ENCODE measurements around the gene IER5L.
A peak's percentile ranks its signal among the peaks of the same experiment; 100 is the strongest.

IER5L gene

DNA sequence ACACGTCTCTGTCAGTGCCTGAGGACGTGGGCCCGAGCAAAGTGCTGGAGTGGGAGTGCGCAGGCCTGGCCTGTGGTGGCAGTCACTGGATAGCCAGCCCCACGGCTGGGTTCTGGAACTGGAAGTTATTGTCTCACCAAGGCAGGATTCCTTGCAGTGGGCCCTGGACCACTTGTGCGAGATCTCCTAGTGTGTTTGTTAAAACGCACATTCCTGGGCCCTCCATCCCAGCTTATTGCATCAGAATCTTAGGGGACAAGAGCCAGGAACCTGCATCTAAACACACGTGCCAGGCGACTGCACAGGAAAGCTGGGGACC lies 40.0 kb downstream of the IER5L start:
- ChIA-PET POLR2A (interaction anchor here (1.0 kb wide), 1 partner anchor 470 kb away, joined by 4 read pairs; no protein-coding TSS in a partner anchor), CTCF (interaction anchor here (0.6 to 5.4 kb wide), 14 partner anchors 8 to 491 kb away, joined by 3 to 57 read pairs (median 5); partner anchors contain the start of genes C9orf50 and NTMT1)
- no peak for DNase-seq
- no peaks in the 10 kb centered on the region for H3K9me3 ChIP-seq (ENCODE audit: control extremely low read depth in 1 of 5, control insufficient read depth in 4 of 5, insufficient read depth in 2 of 5, low read depth in 1 of 5, low read length in 4 of 5)
- H3K4me3 ChIP-seq (ENCODE audit: control insufficient read depth in 1 of 7, extremely low read depth in 1 of 7, insufficient read depth in 4 of 7, low read depth in 2 of 7, low read length in 6 of 7) = no peak overlapping the region
- H3K4me1 ChIP-seq (ENCODE audit: control extremely low read depth in 1 of 4, control insufficient read depth in 4 of 4, insufficient read depth in 4 of 4, low read length in 3 of 4) = peaks cover 4 to 41% (median 40%) of the 10 kb centered on the region in 4 experiments
- H3K27me3 ChIP-seq (replicated peaks in 2 of 5; ENCODE audit: control insufficient read depth in 4 of 5, insufficient read depth in 5 of 5, low read length in 4 of 5) = no peaks in the 10 kb centered on the region
- peaks cover 3 to 56% (median 41%) of the 10 kb centered on the region in 4 experiments for H3K36me3 ChIP-seq (ENCODE audit: control insufficient read depth in 4 of 4, insufficient read depth in 4 of 4, low read length in 3 of 4)
- 96% methylated on average over 8 of the region's 9 CpGs for WGBS (ENCODE audit: insufficient coverage)
- no peak overlapping the region for H3K27ac ChIP-seq (ENCODE audit: insufficient read depth in 1 of 2, low read depth in 1 of 2, low read length in 2 of 2, poor library complexity in 1 of 2, severe bottlenecking in 2 of 2)

DNA sequence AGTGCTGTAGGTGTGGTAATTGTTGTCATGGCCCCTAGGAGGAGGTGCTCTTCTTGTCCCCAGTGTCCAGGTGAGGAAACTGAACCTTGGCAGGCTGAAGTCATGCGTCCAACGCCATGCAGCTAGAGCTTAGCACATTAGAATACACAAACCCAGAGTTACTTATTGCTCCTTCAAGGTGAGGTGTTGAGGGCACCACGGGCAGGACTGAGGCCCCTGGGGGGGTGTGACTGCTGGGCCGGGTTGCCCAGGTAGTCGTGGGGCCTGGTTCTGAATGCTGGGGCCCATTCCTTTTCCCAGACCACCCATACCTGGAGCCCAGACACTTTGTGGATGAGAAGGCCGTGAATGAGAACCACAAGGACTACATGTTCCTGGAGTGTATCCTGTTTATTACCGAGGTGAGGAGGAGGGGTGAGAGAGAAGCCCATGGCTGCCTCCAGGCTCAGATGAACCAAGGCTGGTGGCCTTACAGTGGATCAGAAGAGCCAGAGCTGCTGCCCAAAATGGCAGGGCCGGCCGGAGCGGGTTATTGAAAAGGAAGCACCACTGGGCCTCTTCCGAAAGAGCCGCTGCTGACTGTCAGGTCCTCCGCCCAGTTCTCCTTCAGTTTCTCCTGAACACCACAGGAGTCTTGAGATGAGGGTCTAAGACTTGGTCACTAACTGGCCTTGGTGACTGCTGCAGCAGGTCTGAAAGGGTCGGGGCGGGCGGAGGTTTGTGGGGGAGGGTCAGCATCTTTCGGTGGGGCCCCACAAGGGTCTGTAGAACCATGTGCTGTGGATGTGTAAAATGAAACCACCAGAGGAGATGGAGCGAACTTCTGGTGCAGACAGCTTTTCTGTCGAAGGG lies 40.5 kb downstream of the IER5L start:
- 91% methylated on average over 10 of the region's 19 CpGs for WGBS (ENCODE audit: insufficient coverage)
- Histone ChIP-seq H3K36me3 (ENCODE audit: control insufficient read depth in 4 of 4, insufficient read depth in 4 of 4, low read length in 3 of 4) (peaks cover 3 to 57% (median 39%) of the 10 kb centered on the region in 4 experiments), H3K9me3 (ENCODE audit: control extremely low read depth in 1 of 5, control insufficient read depth in 4 of 5, insufficient read depth in 2 of 5, low read depth in 1 of 5, low read length in 4 of 5) (no peaks in the 10 kb centered on the region), H3K27me3 (replicated peaks in 2 of 5; ENCODE audit: control insufficient read depth in 4 of 5, insufficient read depth in 5 of 5, low read length in 4 of 5) (no peaks in the 10 kb centered on the region), H3K4me1 (ENCODE audit: control extremely low read depth in 1 of 4, control insufficient read depth in 4 of 4, insufficient read depth in 4 of 4, low read length in 3 of 4) (peaks cover 4 to 36% (median 35%) of the 10 kb centered on the region in 4 experiments), H3K4me3 (ENCODE audit: control insufficient read depth in 1 of 7, extremely low read depth in 1 of 7, insufficient read depth in 4 of 7, low read depth in 2 of 7, low read length in 6 of 7) (no peak overlapping the region), H3K27ac (ENCODE audit: insufficient read depth in 1 of 2, low read depth in 1 of 2, low read length in 2 of 2, poor library complexity in 1 of 2, severe bottlenecking in 2 of 2) (no peak overlapping the region)
- ChIA-PET POLR2A (interaction anchor here (0.7 kb wide), 1 partner anchor 138 kb away, joined by 4 read pairs; no protein-coding TSS in a partner anchor), CTCF (interaction anchor here (0.6 to 5.4 kb wide), 15 partner anchors 7 to 853 kb away, joined by 3 to 57 read pairs (median 4); partner anchors contain the start of genes C9orf50 and NTMT1)
- DNase-seq = no peak

DNA sequence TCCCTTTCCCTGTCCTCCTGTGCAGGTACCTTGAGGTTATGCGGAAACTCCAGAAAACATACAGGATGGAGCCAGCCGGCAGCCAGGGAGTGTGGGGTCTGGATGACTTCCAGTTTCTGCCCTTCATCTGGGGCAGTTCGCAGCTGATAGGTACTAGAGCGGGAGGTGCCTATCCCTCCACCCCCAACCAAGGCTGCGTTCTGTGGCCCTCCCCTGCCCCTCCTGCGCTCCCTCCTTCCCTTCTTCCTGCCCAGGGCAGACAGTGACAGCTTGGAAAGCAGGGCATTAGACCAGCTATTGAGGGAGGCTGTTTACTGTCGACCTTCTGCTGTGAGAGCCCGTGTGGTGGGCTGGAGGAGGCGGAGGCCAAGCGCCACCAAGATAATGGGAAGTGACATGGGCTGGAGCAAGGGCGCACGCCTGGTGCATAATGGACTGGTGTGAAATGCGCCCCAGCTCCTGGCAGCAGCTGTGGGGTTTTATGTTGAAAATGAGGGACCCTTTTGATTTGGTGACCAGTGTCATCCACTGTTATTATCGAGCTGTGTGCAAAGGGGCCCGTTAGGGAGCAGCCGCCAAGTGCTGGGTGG lies 41.5 kb downstream of the IER5L start:
- H3K4me3 ChIP-seq (ENCODE audit: control insufficient read depth in 1 of 7, extremely low read depth in 1 of 7, insufficient read depth in 4 of 7, low read depth in 2 of 7, low read length in 6 of 7) = no peak overlapping the region
- H3K9me3 ChIP-seq (ENCODE audit: control extremely low read depth in 1 of 5, control insufficient read depth in 4 of 5, insufficient read depth in 2 of 5, low read depth in 1 of 5, low read length in 4 of 5) = no peaks in the 10 kb centered on the region
- peaks cover 0 to 28% (median 26%) of the 10 kb centered on the region in 4 experiments for H3K4me1 ChIP-seq (ENCODE audit: control extremely low read depth in 1 of 4, control insufficient read depth in 4 of 4, insufficient read depth in 4 of 4, low read length in 3 of 4)
- 86% methylated on average over 13 of the region's 16 CpGs for WGBS (ENCODE audit: insufficient coverage)
- ChIA-PET CTCF (interaction anchor here (0.6 to 5.4 kb wide), 8 partner anchors 15 to 653 kb away, joined by 3 to 57 read pairs (median 3); partner anchors contain the start of genes C9orf50 and NTMT1), POLR2A (no interaction called here)
- H3K27ac ChIP-seq (ENCODE audit: insufficient read depth in 1 of 2, low read depth in 1 of 2, low read length in 2 of 2, poor library complexity in 1 of 2, severe bottlenecking in 2 of 2) = no peak overlapping the region
- peaks cover 3 to 57% (median 39%) of the 10 kb centered on the region in 4 experiments for H3K36me3 ChIP-seq (ENCODE audit: control insufficient read depth in 4 of 4, insufficient read depth in 4 of 4, low read length in 3 of 4)
- no peak for DNase-seq
- H3K27me3 ChIP-seq (replicated peaks in 2 of 5; ENCODE audit: control insufficient read depth in 4 of 5, insufficient read depth in 5 of 5, low read length in 4 of 5) = no peaks in the 10 kb centered on the region

DNA sequence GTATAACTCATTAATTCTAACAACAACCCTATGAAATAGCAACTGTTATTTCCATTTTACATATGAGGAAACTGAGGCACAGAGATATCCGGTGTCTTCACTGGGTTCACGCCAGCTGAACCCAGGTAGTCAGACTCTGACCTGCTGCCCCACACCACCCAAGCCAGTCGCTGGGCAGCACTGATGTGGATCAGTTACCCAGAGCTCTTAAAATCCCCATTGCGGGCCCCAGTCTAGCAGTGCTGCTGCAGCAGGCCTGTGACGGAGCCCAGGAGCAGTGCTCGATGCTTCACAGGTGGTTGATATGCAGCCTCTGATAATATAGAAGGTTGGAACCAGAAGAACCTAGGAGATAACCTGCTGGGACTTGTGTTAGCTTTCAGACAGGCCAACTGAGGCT lies 42.6 kb downstream of the IER5L start:
- Histone ChIP-seq H3K4me3 (ENCODE audit: control insufficient read depth in 1 of 7, extremely low read depth in 1 of 7, insufficient read depth in 4 of 7, low read depth in 2 of 7, low read length in 6 of 7) (no peak overlapping the region), H3K4me1 (ENCODE audit: control extremely low read depth in 1 of 4, control insufficient read depth in 4 of 4, insufficient read depth in 4 of 4, low read length in 3 of 4) (peaks cover 0 to 23% (median 21%) of the 10 kb centered on the region in 4 experiments), H3K27ac (ENCODE audit: insufficient read depth in 1 of 2, low read depth in 1 of 2, low read length in 2 of 2, poor library complexity in 1 of 2, severe bottlenecking in 2 of 2) (no peak overlapping the region), H3K27me3 (replicated peaks in 2 of 5; ENCODE audit: control insufficient read depth in 4 of 5, insufficient read depth in 5 of 5, low read length in 4 of 5) (no peaks in the 10 kb centered on the region), H3K9me3 (ENCODE audit: control extremely low read depth in 1 of 5, control insufficient read depth in 4 of 5, insufficient read depth in 2 of 5, low read depth in 1 of 5, low read length in 4 of 5) (no peaks in the 10 kb centered on the region), H3K36me3 (ENCODE audit: control insufficient read depth in 4 of 4, insufficient read depth in 4 of 4, low read length in 3 of 4) (peaks cover 3 to 65% (median 46%) of the 10 kb centered on the region in 4 experiments)
- POLR2A ChIA-PET = no interaction called here
- CTCF ChIA-PET = interaction anchor here (0.7 to 5.4 kb wide), 9 partner anchors 9 to 654 kb away, joined by 3 to 57 read pairs (median 3); partner anchors contain the start of genes C9orf50 and NTMT1
- no peak for DNase-seq
- WGBS (ENCODE audit: insufficient coverage) = 96% methylated on average over 4 of the region's 6 CpGs

DNA sequence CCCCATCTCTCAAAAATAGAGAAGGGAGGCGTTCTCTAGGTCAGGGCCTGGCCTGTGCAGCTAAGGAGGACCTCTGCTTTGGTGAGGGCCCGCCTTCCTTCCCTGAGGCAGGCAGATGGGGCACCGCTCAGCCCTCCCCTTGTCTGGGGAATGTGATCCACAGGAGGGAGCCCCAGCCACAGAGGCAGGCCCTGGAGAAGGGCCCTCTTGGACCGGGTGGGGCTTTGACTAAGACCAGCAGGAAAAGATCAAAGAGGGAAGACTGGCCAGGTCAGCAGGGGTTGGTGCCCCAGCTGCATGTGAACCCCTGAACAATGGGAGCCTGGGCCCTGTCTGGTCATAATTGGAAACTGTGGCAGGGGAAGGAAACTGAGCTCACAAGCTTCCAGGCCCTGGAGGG lies 45.0 kb downstream of the IER5L start:
- H3K9me3 ChIP-seq (ENCODE audit: control extremely low read depth in 1 of 5, control insufficient read depth in 4 of 5, insufficient read depth in 2 of 5, low read depth in 1 of 5, low read length in 4 of 5) = no peaks in the 10 kb centered on the region
- peaks cover 3 to 71% (median 56%) of the 10 kb centered on the region in 4 experiments for H3K36me3 ChIP-seq (ENCODE audit: control insufficient read depth in 4 of 4, insufficient read depth in 4 of 4, low read length in 3 of 4)
- no peak overlapping the region for H3K4me3 ChIP-seq (ENCODE audit: control insufficient read depth in 1 of 7, extremely low read depth in 1 of 7, insufficient read depth in 4 of 7, low read depth in 2 of 7, low read length in 6 of 7)
- no peak for DNase-seq
- ChIA-PET CTCF (interaction anchor here (1.3 to 3.3 kb wide), 4 partner anchors 17 to 491 kb away, joined by 6 to 20 read pairs (median 8); partner anchors contain the start of gene C9orf50), POLR2A (interaction anchor here (0.6 kb wide), 1 partner anchor 497 kb away, joined by 3 read pairs; no protein-coding TSS in a partner anchor)
- H3K4me1 ChIP-seq (ENCODE audit: control extremely low read depth in 1 of 4, control insufficient read depth in 4 of 4, insufficient read depth in 4 of 4, low read length in 3 of 4) = peaks cover 0 to 9% (median 6%) of the 10 kb centered on the region in 4 experiments
- 96% methylated on average over 4 of the region's 4 CpGs for WGBS (ENCODE audit: insufficient coverage)
- H3K27ac ChIP-seq (ENCODE audit: insufficient read depth in 1 of 2, low read depth in 1 of 2, low read length in 2 of 2, poor library complexity in 1 of 2, severe bottlenecking in 2 of 2) = no peak overlapping the region
- no peaks in the 10 kb centered on the region for H3K27me3 ChIP-seq (replicated peaks in 2 of 5; ENCODE audit: control insufficient read depth in 4 of 5, insufficient read depth in 5 of 5, low read length in 4 of 5)

DNA sequence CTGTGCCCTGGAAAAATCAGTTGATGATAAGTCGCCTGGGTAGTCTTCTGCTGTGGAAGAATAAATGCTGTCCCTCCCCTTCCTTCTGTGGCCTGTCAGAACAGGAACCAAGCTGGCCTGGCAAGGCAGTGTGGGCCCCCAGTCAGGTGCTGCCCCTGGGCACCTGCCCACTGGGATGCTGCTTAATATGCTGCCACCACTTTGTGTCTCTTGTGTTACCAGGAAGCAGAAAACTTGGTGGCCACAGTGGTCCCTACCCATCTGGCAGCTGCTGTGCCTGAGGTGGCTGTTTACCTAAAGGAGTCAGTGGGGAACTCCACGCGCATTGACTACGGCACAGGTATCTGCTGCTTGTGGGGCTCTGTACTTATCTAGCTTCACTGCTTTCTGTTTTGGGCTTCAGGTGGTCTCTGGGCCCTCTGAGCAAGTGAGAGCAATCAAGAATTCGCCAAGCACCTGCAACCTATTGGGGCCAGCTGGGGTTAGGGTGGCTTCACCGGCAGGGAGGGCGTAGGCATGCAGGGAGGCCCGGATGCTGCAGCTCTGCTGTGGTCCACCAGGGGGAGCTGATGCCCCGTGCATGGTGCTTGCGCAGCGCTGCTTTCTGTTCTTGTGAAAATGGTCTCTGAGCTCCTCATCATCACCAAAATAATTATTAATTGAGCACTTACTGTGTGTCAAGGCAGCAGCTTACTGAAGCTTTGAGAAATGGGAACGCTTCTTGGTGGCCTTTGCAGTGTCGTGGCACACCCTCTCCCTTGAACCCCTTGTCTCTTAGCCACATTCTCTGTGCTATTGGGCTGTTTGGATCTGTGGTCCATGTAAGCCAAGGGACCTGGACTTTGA lies 46.5 kb downstream of the IER5L start:
- Histone ChIP-seq H3K9me3 (ENCODE audit: control extremely low read depth in 1 of 5, control insufficient read depth in 4 of 5, insufficient read depth in 2 of 5, low read depth in 1 of 5, low read length in 4 of 5) (no peaks in the 10 kb centered on the region), H3K36me3 (ENCODE audit: control insufficient read depth in 4 of 4, insufficient read depth in 4 of 4, low read length in 3 of 4) (peaks cover 4 to 72% (median 54%) of the 10 kb centered on the region in 4 experiments), H3K4me1 (ENCODE audit: control extremely low read depth in 1 of 4, control insufficient read depth in 4 of 4, insufficient read depth in 4 of 4, low read length in 3 of 4) (peaks cover 0 to 18% (median 14%) of the 10 kb centered on the region in 4 experiments), H3K4me3 (ENCODE audit: control insufficient read depth in 1 of 7, extremely low read depth in 1 of 7, insufficient read depth in 4 of 7, low read depth in 2 of 7, low read length in 6 of 7) (no peak overlapping the region), H3K27me3 (replicated peaks in 2 of 5; ENCODE audit: control insufficient read depth in 4 of 5, insufficient read depth in 5 of 5, low read length in 4 of 5) (no peaks in the 10 kb centered on the region), H3K27ac (ENCODE audit: insufficient read depth in 1 of 2, low read depth in 1 of 2, low read length in 2 of 2, poor library complexity in 1 of 2, severe bottlenecking in 2 of 2) (no peak overlapping the region)
- ChIA-PET POLR2A (interaction anchor here (0.8 to 1.0 kb wide), 4 partner anchors 8 to 493 kb away, joined by 3 to 4 read pairs (median 3); no protein-coding TSS in a partner anchor), CTCF (interaction anchor here (0.6 to 3.3 kb wide), 30 partner anchors 9 to 659 kb away, joined by 3 to 20 read pairs (median 4); partner anchors contain the start of genes ASB6, C9orf50, CRAT and IER5L)
- 44% methylated on average over 10 of the region's 13 CpGs for WGBS (ENCODE audit: insufficient coverage)
- peak; percentile 67 to 85 (median 83) for DNase-seq

Data from common myeloid progenitor, CD34-positive (primary cell).